ENCODE data around the gene LRRC58.

DNA sequence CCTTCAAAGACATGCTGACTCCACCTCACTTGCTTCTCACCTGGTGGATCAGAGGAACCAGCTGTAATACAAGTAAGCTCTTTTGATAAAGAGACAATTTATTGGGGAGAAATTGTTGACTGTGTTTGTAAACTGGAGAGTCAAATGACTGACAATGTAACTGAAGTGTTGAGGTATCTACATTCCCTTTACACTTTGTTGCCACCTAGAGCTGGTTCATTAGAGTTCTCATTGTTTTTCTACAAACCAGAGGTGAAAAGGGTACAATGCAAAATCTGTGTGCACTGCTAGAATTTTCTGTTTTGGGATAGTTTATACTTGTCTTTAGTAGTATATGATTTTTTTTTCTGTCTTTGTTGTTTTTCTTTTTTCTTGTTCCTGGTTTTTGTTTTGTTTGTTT, 8.7 kb upstream of the LRRC58 start:
- no peak for TF ChIP-seq POLR2AphosphoS5 (IDR thresholded peaks at IDR 0.05)
- TF ChIP-seq, protein P1, sequence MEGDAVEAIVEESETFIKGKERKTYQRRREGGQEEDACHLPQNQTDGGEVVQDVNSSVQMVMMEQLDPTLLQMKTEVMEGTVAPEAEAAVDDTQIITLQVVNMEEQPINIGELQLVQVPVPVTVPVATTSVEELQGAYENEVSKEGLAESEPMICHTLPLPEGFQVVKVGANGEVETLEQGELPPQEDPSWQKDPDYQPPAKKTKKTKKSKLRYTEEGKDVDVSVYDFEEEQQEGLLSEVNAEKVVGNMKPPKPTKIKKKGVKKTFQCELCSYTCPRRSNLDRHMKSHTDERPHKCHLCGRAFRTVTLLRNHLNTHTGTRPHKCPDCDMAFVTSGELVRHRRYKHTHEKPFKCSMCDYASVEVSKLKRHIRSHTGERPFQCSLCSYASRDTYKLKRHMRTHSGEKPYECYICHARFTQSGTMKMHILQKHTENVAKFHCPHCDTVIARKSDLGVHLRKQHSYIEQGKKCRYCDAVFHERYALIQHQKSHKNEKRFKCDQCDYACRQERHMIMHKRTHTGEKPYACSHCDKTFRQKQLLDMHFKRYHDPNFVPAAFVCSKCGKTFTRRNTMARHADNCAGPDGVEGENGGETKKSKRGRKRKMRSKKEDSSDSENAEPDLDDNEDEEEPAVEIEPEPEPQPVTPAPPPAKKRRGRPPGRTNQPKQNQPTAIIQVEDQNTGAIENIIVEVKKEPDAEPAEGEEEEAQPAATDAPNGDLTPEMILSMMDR (IDR thresholded peaks at IDR 0.05): no peak
- no peak for TF ChIP-seq EP300 (IDR thresholded peaks at IDR 0.05)
- no peak for TF ChIP-seq POLR2A (IDR thresholded peaks at IDR 0.05; ENCODE audit: low read depth)

Data from esophagus muscularis mucosa (tissue), 4 donors.